ENCODE measurements around the gene ARSG.

- TF ChIP-seq, protein P1, sequence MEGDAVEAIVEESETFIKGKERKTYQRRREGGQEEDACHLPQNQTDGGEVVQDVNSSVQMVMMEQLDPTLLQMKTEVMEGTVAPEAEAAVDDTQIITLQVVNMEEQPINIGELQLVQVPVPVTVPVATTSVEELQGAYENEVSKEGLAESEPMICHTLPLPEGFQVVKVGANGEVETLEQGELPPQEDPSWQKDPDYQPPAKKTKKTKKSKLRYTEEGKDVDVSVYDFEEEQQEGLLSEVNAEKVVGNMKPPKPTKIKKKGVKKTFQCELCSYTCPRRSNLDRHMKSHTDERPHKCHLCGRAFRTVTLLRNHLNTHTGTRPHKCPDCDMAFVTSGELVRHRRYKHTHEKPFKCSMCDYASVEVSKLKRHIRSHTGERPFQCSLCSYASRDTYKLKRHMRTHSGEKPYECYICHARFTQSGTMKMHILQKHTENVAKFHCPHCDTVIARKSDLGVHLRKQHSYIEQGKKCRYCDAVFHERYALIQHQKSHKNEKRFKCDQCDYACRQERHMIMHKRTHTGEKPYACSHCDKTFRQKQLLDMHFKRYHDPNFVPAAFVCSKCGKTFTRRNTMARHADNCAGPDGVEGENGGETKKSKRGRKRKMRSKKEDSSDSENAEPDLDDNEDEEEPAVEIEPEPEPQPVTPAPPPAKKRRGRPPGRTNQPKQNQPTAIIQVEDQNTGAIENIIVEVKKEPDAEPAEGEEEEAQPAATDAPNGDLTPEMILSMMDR (IDR thresholded peaks at IDR 0.05), result no peak
- TF ChIP-seq POLR2A (IDR thresholded peaks at IDR 0.05), result no peak
These were observed 161.5 kb downstream of the ARSG start for GRCh38 chr17:68452724-68453290.
